Putamen (tissue), 1 donor: ENCODE results near the gene NSD1.
"Not testable (repeated sequence)": the region's sequence is repeated elsewhere in the genome, so short reads cannot be mapped to it uniquely, and the experiment has no call there.

Source experiments
- DNase-seq: peaks from one replicate; pipeline ENCODE4 v3.0.0-alpha.2; 2016; ENCODE audit warnings: low spot score

The NSD1 gene

DNA sequence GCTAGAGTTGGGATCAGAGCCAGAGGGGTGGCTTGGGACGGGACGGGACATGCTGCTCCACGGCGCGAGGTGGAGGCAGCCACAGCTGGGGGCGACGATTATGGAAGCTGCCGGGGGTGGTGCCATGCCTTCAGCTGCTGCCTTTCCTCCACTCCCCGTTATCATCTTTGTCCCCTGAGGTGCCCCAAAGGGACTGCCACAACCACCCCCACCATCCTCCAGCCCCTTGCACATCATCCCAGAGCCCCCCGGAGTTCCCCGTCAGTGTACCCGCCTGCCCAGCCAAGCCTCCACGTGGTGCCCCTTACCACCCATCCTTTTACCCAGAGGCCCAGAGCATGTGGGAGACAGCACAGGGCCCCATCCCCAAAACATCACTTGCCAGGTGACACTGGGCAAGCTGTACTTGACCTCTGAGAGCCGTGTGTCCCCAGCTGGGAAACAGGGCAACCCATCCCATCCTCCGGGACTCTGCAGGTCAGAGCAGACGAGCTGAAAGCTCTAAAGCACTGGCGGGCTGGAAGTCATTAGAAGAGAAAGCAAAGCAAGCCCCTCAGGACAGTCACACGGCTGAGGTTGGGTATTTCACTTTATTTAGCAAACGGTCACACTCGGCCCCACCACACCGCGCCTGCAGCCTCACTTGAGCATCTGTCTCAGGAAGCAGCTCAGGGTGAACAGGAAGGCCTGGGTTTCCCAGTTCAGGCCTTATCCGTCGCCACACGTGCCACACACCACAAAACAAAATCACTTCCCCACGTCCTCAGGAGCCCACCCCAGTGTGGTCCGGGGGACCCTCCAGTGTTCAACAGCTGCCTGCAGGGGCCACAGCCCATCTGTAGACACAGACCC is 197.6 kb downstream of the NSD1 start:
- no peak for DNase-seq

- no peak for DNase-seq
Observed at GRCh38 chr5:177332031-177332895, 198.7 kb downstream of the NSD1 start.

DNA sequence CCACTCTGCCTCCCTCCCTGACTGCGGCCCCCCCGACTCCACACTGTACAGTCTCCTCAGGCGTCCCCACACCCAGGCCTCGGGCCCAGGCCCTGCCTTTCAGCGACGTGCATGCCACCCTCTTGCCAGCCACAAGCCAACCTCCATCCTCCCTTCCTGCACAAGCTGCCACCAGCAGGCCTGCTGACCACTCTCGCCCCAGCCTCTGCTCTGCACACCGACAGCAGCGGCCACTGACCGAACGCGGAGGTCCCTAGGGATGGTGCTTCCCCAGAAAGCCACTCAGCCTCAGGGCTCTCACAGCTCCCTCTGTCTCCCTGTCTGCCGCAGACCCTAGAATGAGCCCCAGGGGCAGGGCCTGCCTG is 199.3 kb downstream of the NSD1 start:
- no peak for DNase-seq

- no peak for DNase-seq
Observed at GRCh38 chr5:177333420-177334154, 200.0 kb downstream of the NSD1 start.

- no peak for DNase-seq
Observed at GRCh38 chr5:177334155-177334551, 200.6 kb downstream of the NSD1 start.

DNA sequence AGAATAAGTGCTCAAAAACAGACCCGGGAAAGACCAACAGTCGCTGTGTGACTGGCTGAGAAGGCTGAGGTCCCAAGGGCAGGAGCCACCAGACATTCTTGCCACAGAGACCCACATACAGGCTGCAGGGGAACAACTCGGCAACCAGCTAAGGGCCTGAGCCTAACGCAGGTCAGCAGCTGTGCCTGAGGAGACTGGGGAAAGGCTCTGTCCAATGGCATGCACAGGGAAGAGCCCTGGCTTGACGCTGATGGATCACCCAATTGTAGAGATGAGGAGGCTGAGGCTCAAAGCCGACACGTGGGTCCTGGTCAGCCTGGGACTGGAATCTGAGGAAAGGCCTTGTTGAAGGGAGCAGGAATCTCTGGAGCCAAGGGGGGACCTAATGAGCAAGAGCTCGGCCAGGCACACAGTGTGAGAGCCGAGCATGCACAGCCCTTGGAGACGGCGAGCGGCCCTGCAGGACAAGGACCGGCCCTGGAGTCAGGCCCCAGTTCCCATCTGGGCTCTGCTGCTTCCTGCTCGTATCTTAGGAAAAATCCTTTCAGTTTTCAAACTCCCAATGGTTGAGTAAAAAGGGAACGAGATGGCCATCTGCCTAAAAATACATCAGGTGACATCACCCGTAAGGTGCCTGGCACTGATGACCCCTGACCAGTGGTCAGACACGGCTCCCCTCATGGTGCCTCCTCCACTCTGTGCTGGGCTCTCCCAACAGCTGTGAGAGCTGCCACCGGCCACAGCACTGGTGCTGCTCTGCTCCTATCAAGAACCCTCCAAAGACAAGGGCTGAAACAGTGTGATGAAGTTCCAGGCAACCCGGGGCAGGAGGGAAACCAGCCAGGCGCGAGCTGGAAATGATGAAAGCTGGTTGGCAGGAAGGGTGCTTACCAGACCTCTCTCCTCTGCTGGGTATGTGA is 201.5 kb downstream of the NSD1 start:
- no peak for DNase-seq

- no peak for DNase-seq
Observed at GRCh38 chr5:177335701-177336065, 202.1 kb downstream of the NSD1 start.

DNA sequence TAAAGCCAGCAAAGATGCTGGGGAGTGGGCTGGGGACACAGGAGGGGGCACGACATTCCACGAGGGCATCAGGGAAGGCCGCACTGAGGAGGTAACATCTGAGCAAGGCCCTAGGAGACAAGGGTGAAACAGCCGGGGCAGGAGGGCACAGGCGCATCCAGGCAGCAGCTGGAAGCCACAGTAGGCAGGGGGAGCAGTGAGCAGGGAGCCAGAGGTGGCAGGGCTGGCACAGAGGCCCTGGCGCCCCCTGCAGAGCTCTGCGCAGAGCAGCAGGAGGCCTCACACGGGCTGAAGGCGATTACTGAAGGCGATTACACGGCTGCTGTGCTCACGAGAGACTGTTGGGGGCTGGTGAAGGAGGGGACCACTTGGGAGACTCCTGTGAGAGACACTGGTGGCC is 202.5 kb downstream of the NSD1 start:
- DNase-seq, result no peak

- no peak for DNase-seq
Observed at GRCh38 chr5:177336603-177337494, 203.3 kb downstream of the NSD1 start.

DNA sequence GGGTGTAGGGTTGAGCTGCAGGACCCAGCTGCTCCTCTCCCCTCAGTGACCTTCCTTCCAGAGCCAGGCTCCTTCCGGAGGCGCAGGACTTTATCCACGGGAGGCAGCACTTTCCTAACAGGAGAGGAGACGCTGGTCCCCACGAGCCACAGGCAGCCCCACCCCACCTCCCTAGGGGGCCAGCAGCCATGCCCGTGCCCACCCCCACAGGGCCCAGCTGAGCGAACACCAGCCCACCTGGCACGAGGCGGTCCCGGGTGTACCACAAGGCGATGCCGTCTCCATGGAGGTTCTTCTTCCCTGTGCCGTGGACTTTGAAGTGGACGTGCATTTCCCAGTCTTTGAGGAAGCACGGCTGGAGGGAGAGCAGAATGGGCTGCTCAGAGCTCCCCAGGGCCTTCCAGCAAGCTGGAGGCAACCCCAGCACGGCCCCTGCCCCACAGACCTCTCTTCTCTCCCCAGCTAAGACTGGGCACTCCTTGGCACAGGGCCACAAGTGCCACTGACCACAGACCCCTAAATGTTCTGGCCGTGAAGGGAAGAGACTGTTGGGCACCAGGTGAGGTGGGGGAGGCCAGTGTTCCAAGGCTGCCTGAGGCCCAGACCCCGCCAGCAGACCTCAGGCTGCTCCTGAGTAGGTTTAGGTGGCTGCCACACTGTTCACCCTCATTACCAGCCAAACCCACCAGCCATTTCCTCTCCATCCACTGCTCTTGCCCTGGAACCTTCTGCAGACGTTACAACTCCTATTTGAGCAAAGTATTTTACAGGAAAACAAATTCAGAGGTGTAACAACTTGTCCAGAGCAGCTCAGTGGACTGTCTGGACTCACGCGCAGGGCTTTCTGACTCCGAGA is 204.9 kb downstream of the NSD1 start:
- no peak for DNase-seq

DNA sequence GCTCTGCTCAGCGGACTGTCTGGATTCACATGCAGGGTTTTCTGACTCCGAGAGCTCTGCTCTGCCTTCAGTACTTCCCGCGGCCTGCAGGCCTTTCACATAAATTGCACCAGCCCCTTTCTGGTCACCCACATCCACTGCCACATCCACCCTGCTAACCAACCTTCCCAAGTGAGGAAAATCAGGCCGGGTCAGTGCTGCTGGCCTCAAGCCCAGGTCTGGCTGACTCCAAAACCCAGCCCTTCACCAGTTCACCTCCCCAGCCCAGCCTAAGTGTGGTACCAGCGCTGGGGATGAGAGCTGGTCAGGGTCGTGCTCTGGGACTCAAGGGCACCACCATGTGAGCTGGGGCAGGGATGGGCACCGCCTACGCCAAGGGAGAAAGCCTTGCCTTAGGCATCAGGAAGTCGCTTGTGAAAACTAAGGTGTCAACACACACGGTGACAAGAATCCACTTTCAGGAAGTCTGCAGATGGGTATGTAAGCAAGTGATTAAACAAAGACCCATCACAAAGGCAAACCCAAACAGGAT is 205.6 kb downstream of the NSD1 start:
- DNase-seq, result no peak

DNA sequence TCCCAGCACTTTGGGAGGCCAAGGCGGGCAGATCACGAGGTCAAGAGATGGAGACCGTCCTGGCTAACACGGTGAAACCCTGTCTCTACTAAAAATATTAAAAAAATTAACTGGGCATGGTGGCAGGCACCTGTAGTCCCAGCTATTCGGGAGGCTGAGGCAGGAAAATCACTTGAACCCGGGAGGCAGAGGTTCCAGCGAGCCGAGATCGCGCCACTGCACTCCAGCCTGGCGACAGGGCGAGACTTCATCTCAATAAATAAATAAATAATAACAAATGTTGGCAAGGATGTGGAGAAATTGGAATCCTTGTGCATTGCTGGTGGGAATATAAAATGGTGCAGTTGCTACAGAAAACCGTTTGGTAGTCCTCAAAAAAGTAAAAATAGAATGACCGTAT is 209.4 kb downstream of the NSD1 start:
- not testable (repeated sequence) for DNase-seq

DNA sequence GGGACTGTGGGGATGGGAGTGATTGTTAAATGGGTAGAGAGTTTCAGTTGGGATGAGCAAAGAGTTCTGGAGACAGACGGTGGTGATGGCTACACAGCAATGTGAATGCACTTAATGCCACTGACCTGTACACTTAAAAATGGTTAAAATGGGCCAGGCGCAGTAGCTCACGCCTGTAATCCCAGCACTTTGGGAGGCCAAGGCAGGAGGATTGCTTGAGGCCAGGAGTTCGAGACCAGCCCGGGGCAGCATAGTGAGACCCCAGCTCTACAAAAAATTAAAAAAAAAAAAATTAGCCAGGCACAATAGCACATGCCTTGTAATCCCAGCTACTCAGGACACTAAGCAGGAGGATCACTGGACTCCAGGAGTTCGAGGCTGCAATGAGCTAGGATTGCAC is 210.2 kb downstream of the NSD1 start:
- no peak for DNase-seq

DNA sequence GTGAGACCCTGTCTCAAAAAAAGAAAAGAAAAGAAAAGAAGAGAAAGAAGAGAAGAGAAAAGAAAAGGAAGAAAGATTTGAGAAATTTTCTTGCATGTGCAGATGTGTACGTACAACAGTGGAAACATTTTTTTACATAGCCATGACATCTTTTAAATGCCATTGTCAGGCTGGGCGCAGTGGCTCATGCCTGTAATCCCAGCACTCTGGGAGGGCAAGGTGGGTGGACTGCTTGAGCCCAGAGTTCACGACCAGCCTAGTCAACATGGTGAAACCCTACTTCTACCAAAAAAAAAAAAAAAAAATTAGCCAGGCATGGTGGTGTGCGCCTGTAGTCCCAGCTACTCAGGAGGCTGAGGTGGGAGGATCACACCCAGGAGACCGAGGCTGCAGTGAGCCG is 211.3 kb downstream of the NSD1 start:
- DNase-seq, result no peak

- DNase-seq, result no peak
Observed at GRCh38 chr5:177346820-177347219, 213.2 kb downstream of the NSD1 start.

DNA sequence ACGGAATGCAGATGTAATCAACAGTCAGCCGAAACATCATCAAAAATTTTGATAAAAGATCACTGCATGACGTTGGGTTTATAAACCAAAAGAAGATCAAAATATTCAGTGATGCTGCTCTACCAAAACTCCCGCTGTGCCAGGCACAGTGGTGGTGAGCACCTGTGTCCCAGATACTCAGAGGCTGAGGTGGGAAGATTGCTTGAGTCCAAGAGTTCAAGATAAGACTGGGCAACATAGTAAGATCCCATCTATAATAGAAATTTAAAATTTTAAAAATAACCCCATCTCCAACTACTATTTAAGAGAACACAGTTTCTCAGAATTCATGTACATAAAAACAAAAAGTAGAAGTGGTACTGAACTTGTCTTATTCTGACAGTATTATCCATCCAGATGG is 214.1 kb downstream of the NSD1 start:
- no peak for DNase-seq

GRCh38 chr5:177349362-177349647 is 215.7 kb downstream of the NSD1 start:
- no peak for DNase-seq

GRCh38 chr5:177349762-177350161 is 216.2 kb downstream of the NSD1 start:
- no peak for DNase-seq
